Stromal cell of bone marrow (primary cell): Measurements from ENCODE around the gene CCDC134.

Experiments used
- DNase-seq: peaks from one replicate; pipeline ENCODE4 v3.0.0-alpha.2; 2012; ENCODE audit warnings: low read depth

Gene CCDC134

DNA sequence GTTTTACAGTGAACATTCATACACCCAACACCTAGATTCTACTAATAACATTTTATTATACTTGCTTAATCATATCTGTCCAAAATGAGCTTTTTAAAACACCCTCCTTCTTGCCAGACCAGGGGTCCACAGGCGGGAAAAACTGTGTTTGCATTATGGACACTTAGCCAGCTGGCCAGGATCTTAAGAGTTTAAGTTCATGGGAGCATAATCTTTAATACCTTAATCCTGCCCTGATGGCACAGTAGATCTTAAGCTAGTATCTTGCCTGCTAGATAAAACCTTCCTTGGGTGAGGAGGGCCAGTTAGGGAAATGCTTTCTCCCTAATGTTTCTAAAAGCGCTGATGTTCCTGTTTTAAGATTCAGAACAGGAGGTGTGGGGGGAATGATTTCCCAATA, 13.1 kb upstream of the CCDC134 start:
- DNase-seq: no peak

DNA sequence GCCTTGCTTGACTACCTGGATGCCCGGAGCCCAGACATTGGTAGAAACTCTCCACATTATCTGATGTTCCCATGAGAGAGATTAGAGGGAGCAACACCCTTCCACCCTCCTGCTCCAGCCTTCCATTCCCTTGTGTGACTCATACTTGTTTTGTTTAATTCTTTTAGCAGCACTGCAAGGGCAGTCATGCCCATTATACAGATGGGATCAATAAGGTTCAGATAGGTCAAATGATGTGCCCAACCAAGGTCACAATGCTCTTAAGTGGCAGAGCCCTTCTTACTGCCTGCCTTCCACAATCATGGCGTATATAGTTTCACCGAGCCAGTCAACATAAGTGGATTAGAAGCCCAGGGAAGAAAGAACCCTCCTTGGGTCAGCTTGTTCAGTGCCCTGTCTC, 6.6 kb upstream of the CCDC134 start:
- DNase-seq: no peak

DNA sequence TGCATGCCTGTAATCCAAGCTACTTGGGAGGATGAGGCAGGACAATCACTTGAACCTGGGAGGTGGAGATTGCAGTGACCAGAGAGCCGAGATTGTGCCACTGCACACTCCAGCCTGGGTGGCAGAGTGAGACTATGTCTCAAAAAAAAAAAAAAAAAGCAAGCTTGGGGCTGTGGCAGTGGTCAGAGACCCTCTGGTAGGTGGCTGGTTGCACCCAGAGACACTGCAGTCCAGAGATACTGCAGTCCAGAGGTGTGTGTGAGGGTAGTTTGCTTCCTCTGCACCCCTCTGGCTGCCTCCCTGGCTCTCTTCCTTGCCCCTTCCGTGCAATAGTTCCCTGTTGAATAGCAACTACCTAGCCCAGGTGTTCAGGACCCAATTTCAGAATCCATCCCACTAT, 1.7 kb upstream of the CCDC134 start:
- no peak for DNase-seq

DNA sequence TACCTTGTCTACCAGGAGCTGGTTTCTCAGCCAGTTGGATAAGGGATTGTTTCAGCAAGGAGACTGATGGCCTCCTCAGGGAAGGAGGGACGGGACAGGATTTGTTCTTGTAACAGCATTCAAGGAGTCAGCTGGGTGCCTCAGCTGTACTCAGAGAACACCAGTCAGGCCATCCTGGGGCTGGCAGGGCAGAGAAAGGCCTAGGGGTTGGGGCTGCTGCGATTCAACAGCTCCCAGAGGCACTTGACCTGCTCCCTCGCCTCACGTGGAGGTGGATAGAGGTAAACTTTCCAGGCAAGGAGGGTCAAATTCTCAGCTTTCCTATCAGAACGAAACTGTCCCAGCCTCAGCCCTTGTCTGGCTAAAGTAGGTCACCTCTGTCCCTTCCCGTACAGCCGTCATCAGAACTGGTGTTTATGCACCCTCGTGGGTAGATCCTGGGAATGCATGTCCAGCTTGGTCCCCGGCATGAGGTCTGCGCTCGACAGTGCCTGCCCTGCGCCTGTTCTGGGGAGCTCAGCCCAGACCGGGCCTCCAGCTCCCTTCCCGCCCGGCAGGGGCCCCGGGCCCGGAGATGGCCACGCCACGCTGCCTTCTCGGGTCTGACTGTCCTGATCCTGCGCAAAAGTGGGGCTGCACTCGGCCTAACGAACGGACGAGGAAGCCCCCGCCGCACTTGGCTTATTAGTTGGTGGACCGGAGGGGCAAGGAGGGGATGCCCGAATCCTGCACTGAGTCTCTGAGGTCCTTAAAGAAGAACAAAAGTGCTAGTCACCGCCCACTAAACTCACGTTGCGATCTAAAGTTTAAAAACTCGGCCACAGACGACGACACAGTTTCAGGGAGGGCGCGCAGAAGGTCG, 762 bp upstream of the CCDC134 start:
- no peak for DNase-seq

DNA sequence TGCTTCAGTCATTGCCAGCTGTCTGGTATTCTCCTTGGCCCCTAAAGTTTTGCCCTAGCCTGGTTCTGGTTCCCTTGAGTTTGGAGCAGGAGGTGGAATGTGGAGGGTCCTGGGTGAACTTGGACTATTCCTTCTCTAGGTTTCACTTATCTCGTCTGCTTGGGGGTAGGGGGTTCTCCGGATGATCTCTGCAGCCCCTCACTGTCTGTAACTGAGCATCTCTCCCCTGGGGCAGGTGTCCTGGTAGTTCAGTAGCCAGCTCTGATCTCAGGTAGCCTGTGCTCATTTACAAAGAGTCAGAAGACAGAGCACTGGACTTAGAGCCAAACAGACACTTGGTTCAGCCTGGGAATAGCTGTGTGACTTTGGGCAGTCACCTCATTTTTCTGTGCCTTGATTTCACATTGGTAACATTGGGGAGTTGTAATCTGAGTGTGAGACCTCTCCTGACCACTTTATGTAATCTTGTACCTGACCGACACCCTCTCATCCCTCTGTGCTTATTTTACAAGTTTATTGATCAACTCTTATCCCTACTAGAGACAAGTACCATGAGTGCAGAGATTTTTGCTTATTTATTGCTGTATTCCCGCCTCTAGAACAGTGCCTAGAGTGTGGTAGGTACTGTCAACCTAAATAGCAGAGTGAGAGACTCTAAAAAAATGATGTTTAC, 804 bp downstream of the CCDC134 start:
- DNase-seq: no peak

DNA sequence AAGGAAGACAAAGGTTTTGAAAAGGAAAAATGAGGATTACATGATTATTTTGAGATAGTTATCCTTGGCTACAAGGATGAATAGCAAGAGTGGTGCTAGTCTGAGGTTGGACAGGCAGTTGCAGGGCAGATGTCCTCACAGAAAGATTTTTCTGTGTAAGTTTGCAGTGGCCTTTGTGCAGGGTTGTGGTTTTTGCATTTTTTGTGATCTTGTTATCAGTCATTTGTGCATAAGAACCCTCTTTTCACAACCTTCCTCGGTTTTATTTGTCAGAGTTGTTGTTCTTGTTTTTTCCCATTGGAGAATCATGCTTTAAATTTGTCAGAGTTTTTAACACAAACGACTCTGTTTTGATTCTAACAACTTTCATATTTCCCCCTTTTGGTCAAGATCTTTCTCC, 1.4 kb downstream of the CCDC134 start:
- no peak for DNase-seq

DNA sequence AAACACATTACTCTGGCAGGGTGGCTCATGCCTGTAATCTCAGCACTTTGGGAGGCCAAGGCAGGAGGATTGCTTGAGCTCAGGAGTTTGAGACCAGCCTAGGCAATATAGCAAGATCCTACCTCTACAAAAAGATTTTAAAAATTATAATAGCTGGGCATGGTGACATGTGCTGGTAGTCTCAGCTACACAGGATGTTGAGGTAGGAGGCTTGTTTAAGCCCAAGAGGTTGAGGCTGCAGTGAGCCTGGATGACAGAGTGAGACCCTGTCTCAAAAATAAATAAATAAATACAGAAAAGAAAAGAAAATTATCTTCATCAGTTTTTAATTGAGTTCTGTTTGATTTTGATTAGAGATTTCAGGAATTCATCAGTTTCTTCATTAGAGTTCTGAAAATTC, 5.2 kb downstream of the CCDC134 start:
- no peak for DNase-seq

DNA sequence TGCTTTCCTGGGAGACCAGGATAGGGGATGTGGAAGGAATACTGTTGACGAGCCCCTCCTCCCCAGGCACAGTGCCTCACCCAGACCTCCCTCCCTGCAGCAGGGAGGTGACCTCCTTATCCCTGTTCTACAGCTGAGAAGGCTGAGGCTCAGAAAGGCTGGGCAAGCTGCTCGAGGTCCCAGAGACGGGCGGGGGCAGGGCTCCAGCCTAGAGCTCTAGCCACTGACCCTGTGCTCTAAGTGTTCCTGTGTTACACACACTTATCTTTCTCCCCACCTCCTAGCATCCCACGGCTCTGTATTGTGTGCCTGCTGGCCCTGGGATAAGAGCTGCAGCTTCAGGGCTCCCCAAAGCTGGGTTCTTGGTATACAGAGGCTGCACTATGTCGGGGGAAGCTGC, 7.9 kb downstream of the CCDC134 start:
- DNase-seq: no peak

DNA sequence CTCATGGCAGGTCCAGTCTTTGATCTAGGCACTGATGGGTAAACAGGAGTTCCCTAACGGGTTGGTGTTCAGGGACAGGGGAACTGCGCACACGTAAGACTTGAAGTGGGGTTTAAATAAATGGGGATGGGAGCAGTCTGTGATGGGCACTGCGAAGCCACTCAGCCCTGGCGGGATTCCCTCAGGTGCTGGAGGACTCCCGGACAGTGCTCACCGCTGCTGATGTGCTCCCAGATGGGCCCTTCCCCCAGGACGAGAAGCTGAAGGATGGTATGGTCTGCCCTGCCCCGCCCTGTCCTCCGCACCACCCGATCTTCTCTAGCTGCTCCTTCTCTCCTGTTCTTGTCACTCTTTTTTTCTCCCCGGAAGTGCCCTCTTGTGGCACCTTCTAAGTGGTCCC, 9.5 kb downstream of the CCDC134 start:
- DNase-seq: no peak

DNA sequence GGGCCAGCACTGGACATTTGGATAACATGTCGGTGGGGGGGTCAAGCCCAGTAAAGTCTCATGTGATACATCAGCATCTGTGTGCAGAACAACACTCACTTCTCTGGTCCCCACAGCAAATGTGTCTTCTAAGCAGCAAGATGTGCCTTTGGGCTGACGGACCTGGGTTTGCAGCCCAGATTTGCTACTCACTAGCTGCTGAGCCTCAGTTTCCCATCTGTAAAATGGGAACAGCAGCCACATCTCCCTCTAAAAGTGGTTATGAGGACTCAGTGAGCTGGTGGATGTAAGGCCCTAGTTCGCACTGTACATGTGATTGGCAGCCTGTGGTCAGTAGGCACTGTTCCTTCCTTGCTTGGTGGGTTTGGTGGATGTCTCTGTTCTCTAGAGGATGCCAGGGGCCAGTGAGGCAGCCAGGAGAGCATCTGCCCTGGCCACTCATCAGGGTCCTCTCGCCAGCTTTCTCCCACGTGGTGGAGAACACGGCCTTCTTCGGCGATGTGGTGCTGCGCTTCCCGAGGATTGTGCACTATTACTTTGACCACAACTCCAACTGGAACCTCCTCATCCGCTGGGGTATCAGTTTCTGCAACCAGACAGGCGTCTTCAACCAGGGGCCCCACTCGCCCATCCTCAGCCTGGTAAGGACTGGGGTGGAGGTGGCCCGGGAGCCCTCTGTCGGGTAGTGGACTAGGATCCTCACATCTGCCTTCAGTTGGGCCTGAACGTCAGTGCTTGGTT, 12.5 kb downstream of the CCDC134 start:
- DNase-seq: no peak

DNA sequence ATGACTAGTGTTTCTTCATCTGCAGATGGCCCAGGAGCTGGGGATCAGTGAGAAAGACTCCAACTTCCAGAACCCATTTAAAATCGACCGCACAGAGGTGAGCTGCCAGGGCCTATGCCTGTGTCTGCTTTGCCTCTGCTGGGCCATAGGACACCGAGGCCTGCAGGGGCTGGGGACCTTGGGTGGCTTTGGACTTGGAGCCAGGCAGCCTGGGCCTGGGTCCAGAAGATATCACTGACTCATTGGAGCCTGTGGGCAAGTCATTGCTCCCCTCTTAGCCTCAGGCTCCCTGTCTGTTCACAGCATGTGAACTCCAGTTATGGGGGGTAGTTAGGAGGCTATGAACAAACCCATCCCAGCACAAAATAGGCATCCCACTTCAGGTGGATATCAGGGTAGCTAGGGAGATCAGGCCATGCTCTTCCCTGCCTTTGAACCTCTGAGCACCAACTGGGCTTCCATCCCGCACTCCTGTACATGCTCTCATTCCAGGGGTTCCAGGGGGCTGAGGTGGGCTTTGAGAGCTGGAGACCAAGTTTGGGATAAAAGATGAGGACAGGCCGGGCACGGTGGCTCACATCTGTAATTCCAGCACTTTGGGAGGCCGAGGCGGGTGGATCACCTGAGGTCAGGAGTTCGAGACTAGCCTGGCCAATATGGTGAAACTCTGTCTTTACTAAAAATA, 13.4 kb downstream of the CCDC134 start:
- no peak for DNase-seq

DNA sequence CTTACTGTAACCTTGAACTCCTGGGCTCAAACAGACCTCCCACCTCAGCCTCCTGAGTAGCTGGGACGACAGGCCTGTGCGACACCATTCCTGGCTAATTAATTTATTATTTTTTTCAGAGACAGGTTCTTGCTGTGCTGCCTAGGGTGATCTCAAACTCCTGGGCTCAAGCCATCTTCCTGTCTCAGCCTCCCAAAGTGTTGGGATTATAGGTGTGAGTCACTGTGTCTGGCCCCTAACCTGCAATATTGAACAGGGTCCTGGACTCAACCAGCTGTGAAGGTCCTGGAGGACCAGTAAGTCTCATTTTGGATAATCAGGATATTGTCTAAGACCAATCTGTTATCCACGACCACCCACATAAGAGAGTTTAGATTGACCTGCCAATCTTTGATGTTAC, 15.2 kb downstream of the CCDC134 start:
- DNase-seq: no peak

DNA sequence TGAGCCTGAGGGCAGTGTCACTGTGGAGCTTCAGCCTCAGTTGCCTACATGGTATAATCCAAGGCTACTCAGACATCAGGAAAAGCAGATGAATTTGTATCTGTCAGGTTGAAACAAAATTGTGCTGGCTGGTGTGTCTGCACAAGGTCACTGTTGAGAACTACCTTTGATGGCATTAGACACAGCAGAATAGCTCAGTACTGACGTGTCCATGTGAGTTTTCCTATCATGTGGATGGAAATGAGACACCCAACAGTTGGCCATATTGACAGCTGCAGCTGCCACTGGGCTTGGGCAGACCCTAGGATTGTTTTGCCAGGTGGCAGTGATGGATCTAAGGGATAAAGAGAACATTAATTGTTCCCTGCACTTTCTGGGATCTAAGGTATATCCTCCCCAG, 15.8 kb downstream of the CCDC134 start:
- no peak for DNase-seq

DNA sequence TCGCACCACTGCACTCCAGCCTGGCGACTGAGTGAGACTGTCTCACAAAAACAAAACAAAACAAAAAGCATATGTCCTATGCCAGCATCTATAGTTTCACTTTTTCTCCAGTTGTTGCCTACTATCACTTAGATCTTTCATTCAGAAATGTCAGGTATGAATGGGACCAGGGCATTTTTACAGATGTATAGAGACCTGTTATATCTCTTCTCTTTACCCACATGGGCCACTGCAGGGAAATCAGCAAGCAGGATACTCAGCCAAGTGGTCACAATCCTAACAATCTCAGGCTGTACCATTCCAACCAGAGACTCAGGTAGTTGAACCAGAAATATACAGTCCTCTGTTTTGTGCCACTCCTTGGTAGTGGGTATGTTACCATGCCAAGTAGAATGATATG, 16.4 kb downstream of the CCDC134 start:
- DNase-seq: no peak

DNA sequence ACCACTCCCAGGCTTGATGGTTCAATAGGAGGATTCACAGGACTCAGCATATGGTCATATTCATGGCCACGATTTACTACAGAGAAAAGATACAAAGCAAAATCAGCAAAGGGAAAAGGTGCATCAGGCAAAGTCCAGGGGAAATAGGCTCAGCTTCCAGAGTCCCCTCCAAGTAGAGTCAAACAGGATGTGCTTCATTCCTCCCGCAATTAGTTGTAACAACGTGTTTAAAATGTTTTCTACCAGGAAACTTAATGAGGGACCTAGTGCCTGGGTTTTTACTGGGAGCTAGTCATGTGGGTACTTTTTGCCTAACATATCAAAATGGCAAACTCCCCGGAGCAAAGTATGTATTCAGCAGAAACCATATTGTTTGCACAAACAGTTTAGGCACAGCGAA, 17.5 kb downstream of the CCDC134 start:
- no peak for DNase-seq

DNA sequence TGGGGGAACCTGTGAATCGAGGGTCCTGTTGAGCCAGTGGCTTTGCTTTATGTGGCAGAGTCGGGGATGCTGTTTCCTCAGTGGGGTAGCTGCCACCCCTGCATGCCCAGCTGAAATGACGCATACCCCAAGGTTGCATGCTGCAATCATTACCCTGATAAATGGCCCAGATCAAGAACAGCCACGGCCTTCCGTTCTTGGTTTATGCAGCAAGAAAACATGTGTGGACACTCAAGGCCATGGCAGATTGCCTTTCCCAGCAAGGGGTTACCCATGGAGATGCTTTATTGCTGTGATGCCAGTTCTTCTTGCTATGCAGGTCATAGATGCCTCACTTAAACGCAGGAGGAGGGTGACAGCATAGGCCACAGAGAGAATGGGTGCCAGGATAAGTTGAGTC, 18.1 kb downstream of the CCDC134 start:
- no peak for DNase-seq

DNA sequence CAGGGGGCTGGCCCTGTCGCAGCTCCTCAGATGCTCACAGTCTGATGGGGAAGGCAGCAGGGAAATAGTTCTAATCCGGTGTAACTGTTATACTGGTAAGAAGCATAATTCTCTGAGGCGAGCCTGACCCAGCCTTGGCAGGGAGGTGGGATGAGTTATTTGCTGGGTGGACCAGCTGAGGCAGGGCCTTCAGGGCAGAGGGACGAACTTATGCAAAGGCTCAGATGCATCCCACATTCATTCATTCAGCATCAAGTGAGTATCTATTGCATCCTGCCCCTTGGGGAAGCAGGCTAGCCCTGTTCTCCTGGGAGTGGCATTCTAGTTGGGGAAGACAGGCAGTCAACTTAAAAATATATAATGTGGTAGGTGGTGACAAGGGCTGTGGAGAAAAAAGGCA, 18.8 kb downstream of the CCDC134 start:
- DNase-seq: no peak

DNA sequence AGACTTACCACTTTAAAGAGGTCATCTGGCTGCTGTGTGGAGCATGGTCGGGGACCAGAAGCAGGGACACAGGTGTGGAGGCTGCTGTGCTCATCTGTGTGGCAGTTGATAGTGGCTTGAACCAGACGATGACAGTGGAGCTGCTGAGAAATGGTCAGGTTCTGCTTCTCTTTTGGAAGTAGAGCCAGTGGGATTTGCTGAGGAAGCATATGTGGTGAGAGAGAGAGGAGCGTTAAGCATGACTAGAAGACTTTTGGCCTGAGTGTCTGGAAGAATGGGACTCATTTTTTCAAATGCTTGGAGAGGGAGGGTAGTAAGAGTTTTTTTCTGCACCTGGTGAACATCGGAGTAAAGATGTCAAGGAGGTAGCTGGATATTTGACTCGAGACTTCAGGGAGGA, 20.0 kb downstream of the CCDC134 start:
- no peak for DNase-seq

DNA sequence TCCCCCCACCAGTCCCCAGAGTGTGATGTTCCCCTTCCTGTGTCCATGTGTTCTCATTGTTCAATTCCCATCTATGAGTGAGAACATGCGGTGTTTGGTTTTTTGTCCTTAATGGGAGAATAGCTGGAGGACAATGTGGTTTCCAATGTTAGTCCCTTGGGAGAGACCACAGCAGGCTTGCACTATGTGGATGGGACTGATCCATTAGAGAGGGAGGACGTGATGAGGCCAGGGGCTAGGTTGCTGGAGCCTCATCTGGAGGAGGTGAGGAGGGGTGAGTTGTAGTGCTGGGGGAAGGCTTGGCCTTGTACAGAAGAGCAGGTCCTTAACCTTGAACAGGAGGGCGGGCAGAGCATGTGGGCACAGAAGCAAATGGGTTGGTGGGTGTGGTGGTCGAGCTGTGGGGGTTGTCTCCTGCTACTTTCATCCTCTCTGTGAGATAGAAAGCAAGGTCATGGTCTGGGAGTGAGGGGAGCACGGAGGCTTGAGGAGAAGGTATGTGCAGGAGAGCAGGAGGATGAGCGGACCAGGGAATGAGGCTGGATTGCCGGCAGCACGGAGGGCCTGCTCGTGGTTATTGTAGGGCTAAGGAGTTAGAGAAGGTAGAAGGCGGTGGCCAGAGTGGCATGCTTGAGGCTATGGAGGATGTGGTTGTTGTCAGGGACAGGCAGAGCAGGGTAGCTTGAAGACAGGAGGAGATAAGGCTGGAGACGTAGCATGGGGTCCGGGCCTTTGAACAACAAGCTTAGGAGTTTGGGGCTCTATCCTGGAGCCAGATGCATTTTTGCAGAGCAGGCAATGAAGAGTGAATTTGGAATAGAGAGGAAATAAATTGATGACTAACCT, 21.2 kb downstream of the CCDC134 start:
- DNase-seq: no peak

DNA sequence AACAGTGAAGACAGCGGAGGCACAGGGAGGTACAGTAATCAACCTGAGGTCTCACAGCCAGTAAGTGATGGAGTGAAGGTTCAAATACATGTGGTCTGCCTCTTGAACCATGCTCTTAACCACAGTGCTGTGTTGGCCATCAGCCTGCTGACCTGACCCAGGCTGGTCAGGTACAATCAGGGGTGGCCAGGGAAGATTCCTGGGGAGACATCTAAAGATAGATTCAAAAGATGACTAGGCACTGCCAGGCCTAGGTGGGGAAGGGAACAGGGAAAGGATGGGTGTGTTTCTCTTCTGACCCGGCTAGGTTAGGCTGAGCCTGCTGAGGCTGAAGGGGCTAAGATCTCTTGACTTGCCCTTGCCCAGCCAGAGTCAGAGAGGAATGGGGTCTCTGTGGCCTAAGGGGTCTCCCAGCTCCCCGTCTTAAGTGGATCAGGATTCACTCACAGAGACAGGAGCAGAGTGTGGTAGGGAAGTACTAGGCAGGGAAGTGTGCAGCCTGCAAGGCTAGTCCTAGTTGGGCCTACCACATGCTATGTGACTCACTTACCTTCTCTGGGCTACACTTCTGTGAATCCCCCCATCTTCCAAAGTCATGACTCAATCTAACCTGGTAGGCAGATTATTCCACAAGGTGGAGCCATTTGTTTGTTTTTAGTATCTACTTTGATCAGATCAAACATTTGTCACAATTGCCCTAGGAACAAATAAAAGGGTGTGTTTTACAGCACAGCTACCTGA, 22.0 kb downstream of the CCDC134 start:
- no peak for DNase-seq

DNA sequence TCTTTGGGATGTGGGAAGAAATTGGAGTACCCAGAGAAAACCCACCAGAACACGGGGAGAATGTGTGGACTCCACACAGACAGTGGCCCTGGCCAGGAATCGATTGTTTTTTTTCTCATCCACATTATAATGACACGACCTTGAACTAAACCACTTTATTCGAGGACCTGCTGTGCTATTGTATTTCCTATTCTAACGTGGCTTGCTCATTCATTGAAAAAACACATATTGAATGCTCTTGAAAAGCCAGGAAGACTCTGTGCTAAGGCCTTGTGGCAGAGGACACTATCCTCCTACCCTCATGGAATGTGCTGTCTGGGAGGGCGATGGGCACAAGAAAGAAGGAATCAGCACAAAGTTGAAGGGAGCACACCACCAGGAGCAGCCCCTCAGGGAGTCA, 23.3 kb downstream of the CCDC134 start:
- no peak for DNase-seq
